ENCODE measurements around the gene LYPD6B. TPM values are rescaled to one million over a fixed set of nuclear protein-coding genes. Genes with fewer than 3 reads are reported as not detected.

Gene LYPD6B
- total RNA-seq, 1 donor from 2014 or later: not detected

DNA sequence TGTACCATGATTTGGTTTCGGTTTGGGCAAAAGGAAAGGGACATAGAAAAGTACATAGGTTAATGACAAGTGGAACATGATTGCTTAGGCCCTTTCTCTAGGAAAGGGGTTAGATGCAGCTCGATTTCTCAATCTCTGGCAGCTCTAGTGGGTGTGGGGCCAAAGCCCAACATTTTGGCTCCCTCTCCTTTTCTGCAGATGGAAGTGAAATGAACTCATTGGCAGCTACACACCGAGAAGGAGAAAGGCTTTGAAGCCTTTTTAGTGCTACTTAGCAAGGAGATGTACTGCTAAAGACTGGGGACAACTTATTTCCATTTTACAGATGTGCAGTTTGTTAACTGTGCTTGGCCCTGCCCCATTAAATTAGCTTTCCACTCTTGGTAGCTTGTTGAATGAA, 93.8 kb downstream of the LYPD6B start:
- Histone ChIP-seq H3K36me3 (no peaks in the 10 kb centered on the region), H3K4me3 (no peak overlapping the region), H3K27ac (replicated peaks) (no peak overlapping the region), H3K4me1 (no peaks in the 10 kb centered on the region), H3K9me3 (replicated peaks) (no peaks in the 10 kb centered on the region), H3K27me3 (ENCODE audit: low read depth) (no peaks in the 10 kb centered on the region)
- intact Hi-C loops (cut with micrococcal nuclease): no loop called here
- TF ChIP-seq, protein P1, sequence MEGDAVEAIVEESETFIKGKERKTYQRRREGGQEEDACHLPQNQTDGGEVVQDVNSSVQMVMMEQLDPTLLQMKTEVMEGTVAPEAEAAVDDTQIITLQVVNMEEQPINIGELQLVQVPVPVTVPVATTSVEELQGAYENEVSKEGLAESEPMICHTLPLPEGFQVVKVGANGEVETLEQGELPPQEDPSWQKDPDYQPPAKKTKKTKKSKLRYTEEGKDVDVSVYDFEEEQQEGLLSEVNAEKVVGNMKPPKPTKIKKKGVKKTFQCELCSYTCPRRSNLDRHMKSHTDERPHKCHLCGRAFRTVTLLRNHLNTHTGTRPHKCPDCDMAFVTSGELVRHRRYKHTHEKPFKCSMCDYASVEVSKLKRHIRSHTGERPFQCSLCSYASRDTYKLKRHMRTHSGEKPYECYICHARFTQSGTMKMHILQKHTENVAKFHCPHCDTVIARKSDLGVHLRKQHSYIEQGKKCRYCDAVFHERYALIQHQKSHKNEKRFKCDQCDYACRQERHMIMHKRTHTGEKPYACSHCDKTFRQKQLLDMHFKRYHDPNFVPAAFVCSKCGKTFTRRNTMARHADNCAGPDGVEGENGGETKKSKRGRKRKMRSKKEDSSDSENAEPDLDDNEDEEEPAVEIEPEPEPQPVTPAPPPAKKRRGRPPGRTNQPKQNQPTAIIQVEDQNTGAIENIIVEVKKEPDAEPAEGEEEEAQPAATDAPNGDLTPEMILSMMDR (IDR thresholded peaks at IDR 0.05; ENCODE audit: borderline replicate concordance): no peak
- DNase-seq: no peak

DNA sequence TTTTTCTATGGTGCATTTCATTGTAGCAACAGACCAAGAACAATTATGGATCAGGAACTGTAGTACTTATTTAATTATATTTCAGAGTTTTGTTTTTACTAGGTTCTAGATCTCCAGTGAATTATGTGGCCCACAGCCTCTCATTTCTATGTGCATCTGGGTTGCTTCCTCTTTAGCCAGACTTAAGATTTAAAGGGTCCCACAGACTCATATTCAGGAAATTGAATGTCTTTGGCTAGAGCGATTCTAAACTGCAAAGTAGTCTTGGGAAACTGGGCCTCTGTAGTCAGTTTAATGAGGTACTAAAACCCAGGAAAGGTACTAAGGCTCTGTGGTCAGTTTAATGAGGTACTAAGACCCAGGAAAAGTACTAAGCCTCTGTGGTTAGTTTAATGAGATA, 94.4 kb downstream of the LYPD6B start:
- intact Hi-C loops (cut with micrococcal nuclease): no loop called here

DNA sequence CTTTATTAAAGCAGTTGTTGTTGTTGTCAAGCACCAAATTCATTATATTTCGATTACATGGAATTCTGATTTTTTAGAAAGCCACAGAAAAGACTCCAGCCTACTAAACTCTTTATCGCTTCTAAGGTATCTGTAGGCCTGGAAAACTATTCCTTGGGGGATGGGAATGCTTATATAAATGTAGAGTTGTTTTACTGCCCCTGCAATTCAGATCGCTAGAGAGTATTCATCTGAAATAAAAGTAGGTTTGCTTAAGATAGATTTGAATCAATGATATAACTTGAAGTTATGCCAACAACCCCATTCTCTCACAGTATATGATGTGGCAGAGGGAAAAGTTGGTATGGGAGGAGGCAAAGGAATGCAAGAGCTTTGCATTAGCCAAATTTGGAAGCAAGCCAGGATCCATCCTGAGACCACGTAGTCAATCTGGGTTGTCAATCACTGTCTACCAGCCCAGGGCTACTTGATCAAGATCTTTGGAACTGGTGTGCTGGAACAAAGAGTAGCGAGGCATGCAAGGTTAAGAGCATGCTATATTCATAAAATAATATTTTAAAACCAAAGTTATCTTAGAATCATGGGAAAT, 95.9 kb downstream of the LYPD6B start:
- Histone ChIP-seq H3K9me3 (replicated peaks) (no peaks in the 10 kb centered on the region), H3K4me3 (no peak overlapping the region), H3K36me3 (no peaks in the 10 kb centered on the region), H3K27ac (replicated peaks) (no peak overlapping the region), H3K4me1 (no peaks in the 10 kb centered on the region), H3K27me3 (ENCODE audit: low read depth) (no peaks in the 10 kb centered on the region)
- DNase-seq: no peak
- TF ChIP-seq, protein P1 (IDR thresholded peaks at IDR 0.05; ENCODE audit: borderline replicate concordance): no peak
- intact Hi-C loops (cut with micrococcal nuclease): no loop called here

More for the DNA sequence above, 94.4 kb downstream of the LYPD6B start:
- Histone ChIP-seq H3K9me3 (replicated peaks) (no peaks in the 10 kb centered on the region), H3K4me1 (no peaks in the 10 kb centered on the region), H3K36me3 (no peaks in the 10 kb centered on the region), H3K27ac (replicated peaks) (no peak overlapping the region), H3K27me3 (ENCODE audit: low read depth) (no peaks in the 10 kb centered on the region), H3K4me3 (no peak overlapping the region)
- no peak for DNase-seq
- TF ChIP-seq, protein P1 (IDR thresholded peaks at IDR 0.05; ENCODE audit: borderline replicate concordance): no peak

DNA sequence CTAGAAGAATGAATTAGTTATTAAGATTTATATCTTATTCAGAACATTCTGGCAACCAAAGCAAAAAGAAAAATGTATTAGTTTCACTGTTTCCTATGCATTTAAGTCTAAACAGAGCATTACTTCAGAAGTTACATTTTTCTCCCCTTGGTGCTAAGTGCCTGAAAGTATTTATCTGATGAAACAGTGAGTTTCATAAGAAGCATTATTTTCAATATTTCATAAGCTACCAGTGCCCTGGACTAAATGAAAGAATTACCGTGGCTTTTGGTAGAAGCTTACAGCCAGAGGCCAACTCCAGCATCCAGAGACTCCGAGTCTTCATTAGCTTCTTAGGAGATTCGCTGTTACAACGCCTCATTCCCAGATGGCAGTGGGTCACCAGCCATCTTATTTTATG, 97.6 kb downstream of the LYPD6B start:
- no peaks in the 10 kb centered on the region for H3K4me1 ChIP-seq
- TF ChIP-seq, protein P1 (IDR thresholded peaks at IDR 0.05; ENCODE audit: borderline replicate concordance): no peak
- H3K36me3 ChIP-seq: no peaks in the 10 kb centered on the region
- no peak overlapping the region for H3K4me3 ChIP-seq
- no peak overlapping the region for H3K27ac ChIP-seq (replicated peaks)
- no peak for DNase-seq
- no peaks in the 10 kb centered on the region for H3K9me3 ChIP-seq (replicated peaks)
- H3K27me3 ChIP-seq (ENCODE audit: low read depth): peaks cover 5% of the 10 kb centered on the region
- intact Hi-C loops (cut with micrococcal nuclease): no loop called here

DNA sequence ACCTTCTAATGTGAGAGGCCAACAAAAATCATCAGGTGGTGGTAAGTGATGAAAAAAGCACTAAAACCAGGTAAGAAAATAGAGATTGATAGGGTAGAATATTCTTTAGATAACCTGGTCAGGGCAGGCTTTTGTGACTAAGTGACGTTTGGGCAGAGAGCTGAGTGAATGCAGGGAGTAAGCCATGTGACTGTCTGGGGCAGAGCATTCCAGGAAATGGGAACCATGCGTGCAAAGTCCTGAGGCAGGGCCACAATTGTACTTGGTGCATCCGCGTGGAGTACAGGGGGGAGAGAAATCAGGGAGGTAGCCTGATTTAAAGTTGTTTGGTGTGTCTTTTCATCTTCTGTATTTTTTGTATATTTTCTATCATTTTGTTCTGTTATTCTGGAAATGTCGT, 102.5 kb downstream of the LYPD6B start:
- Histone ChIP-seq H3K4me3 (no peak overlapping the region), H3K9me3 (replicated peaks) (no peaks in the 10 kb centered on the region), H3K4me1 (no peaks in the 10 kb centered on the region), H3K27ac (replicated peaks) (no peak overlapping the region), H3K36me3 (no peaks in the 10 kb centered on the region), H3K27me3 (ENCODE audit: low read depth) (peaks cover 21% of the 10 kb centered on the region)
- intact Hi-C loops (cut with micrococcal nuclease): no loop called here
- TF ChIP-seq, protein P1 (IDR thresholded peaks at IDR 0.05; ENCODE audit: borderline replicate concordance): no peak
- no peak for DNase-seq

Measured in left ventricle myocardium inferior (tissue), 1 donor.